ENCODE measurements around the gene BRAP.

DNA sequence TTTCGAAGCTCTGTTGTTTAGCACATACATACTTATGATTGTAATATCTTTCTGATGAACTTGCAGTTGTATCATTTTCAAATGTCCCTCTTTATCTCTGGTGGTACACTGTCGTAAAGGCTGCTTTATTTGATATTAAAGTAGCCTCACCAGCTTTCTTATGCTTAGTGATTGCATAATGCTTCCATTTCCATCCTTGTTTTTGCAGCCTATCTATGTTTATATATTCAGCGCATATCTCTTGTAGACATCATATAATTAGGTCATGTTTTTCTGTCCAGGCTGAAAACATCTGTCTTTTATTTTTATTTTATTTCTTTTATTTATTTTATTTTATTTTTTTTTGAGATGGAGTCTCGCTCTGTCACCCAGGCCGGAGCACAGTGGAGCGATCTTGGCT lies 34.7 kb upstream of the BRAP start:
- TF ChIP-seq, protein P1, sequence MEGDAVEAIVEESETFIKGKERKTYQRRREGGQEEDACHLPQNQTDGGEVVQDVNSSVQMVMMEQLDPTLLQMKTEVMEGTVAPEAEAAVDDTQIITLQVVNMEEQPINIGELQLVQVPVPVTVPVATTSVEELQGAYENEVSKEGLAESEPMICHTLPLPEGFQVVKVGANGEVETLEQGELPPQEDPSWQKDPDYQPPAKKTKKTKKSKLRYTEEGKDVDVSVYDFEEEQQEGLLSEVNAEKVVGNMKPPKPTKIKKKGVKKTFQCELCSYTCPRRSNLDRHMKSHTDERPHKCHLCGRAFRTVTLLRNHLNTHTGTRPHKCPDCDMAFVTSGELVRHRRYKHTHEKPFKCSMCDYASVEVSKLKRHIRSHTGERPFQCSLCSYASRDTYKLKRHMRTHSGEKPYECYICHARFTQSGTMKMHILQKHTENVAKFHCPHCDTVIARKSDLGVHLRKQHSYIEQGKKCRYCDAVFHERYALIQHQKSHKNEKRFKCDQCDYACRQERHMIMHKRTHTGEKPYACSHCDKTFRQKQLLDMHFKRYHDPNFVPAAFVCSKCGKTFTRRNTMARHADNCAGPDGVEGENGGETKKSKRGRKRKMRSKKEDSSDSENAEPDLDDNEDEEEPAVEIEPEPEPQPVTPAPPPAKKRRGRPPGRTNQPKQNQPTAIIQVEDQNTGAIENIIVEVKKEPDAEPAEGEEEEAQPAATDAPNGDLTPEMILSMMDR (IDR thresholded peaks at IDR 0.05): no peak
- TF ChIP-seq POLR2A (IDR thresholded peaks at IDR 0.05) (no peak), EP300 (IDR thresholded peaks at IDR 0.05) (no peak)

All from tibial nerve (tissue), 4 donors.